ENCODE measurements around the gene ERBB4.

Gene ERBB4

GRCh38 chr2:212289301-212289700, 249.3 kb downstream of the ERBB4 start:
- H3K79me2 ChIP-seq (ENCODE audit: control insufficient read depth, low read length), result no peaks in the 10 kb centered on the region
- no peaks in the 10 kb centered on the region for H3F3A ChIP-seq (ENCODE audit: control insufficient read depth, insufficient read depth)
- H3K4me3 ChIP-seq (ENCODE audit: low read length), result no peak overlapping the region
- H3K9me3 ChIP-seq (ENCODE audit: control insufficient read depth, insufficient read depth, low read length), result no peaks in the 10 kb centered on the region
- H3K9me2 ChIP-seq (replicated peaks; ENCODE audit: control insufficient read depth, low read length), result no peaks in the 10 kb centered on the region
- no peaks in the 10 kb centered on the region for H3K36me3 ChIP-seq (ENCODE audit: control insufficient read depth, low read length)
- no peaks in the 10 kb centered on the region for H3K27me3 ChIP-seq (ENCODE audit: control insufficient read depth, low read length)
- H3K27ac ChIP-seq (ENCODE audit: low read depth, low read length), result no peak overlapping the region
- no peak for TF ChIP-seq EZH2phosphoT487 (IDR thresholded peaks at IDR 0.05; ENCODE audit: borderline replicate concordance, low read length)
- TF ChIP-seq CTCF (IDR thresholded peaks at IDR 0.05; ENCODE audit: low read depth, low read length, poor library complexity, severe bottlenecking), result no peak
- H3K4me1 ChIP-seq (ENCODE audit: control insufficient read depth, low read length), result no peaks in the 10 kb centered on the region
- no peaks in the 10 kb centered on the region for H4K20me1 ChIP-seq (ENCODE audit: control insufficient read depth, insufficient read depth, low read depth, low read length)
- H3K4me2 ChIP-seq (ENCODE audit: low read length), result no peak overlapping the region

- H3K4me3 ChIP-seq (ENCODE audit: low read length), result no peak overlapping the region
- H3K4me1 ChIP-seq (ENCODE audit: control insufficient read depth, low read length), result no peaks in the 10 kb centered on the region
- H4K20me1 ChIP-seq (ENCODE audit: control insufficient read depth, insufficient read depth, low read depth, low read length), result no peaks in the 10 kb centered on the region
- H3K36me3 ChIP-seq (ENCODE audit: control insufficient read depth, low read length), result no peaks in the 10 kb centered on the region
- no peak overlapping the region for H3K4me2 ChIP-seq (ENCODE audit: low read length)
- TF ChIP-seq EZH2phosphoT487 (IDR thresholded peaks at IDR 0.05; ENCODE audit: borderline replicate concordance, low read length) (no peak), CTCF (IDR thresholded peaks at IDR 0.05; ENCODE audit: low read depth, low read length, poor library complexity, severe bottlenecking) (no peak)
- H3K9me2 ChIP-seq (replicated peaks; ENCODE audit: control insufficient read depth, low read length), result no peaks in the 10 kb centered on the region
- no peaks in the 10 kb centered on the region for H3K79me2 ChIP-seq (ENCODE audit: control insufficient read depth, low read length)
- H3K27ac ChIP-seq (ENCODE audit: low read depth, low read length), result no peak overlapping the region
- no peaks in the 10 kb centered on the region for H3K27me3 ChIP-seq (ENCODE audit: control insufficient read depth, low read length)
- H3K9me3 ChIP-seq (ENCODE audit: control insufficient read depth, insufficient read depth, low read length), result no peaks in the 10 kb centered on the region
- H3F3A ChIP-seq (ENCODE audit: control insufficient read depth, insufficient read depth), result no peaks in the 10 kb centered on the region
These were observed 250.3 kb downstream of the ERBB4 start for GRCh38 chr2:212288308-212288707.

- H3K9me2 ChIP-seq (replicated peaks; ENCODE audit: control insufficient read depth, low read length), result no peaks in the 10 kb centered on the region
- no peak overlapping the region for H3K4me3 ChIP-seq (ENCODE audit: low read length)
- no peaks in the 10 kb centered on the region for H3K4me1 ChIP-seq (ENCODE audit: control insufficient read depth, low read length)
- H4K20me1 ChIP-seq (ENCODE audit: control insufficient read depth, insufficient read depth, low read depth, low read length), result no peaks in the 10 kb centered on the region
- no peak overlapping the region for H3K4me2 ChIP-seq (ENCODE audit: low read length)
- no peak overlapping the region for H3K27ac ChIP-seq (ENCODE audit: low read depth, low read length)
- H3K79me2 ChIP-seq (ENCODE audit: control insufficient read depth, low read length), result no peaks in the 10 kb centered on the region
- TF ChIP-seq CTCF (IDR thresholded peaks at IDR 0.05; ENCODE audit: low read depth, low read length, poor library complexity, severe bottlenecking), result no peak
- no peak for TF ChIP-seq EZH2phosphoT487 (IDR thresholded peaks at IDR 0.05; ENCODE audit: borderline replicate concordance, low read length)
- H3K9me3 ChIP-seq (ENCODE audit: control insufficient read depth, insufficient read depth, low read length), result no peaks in the 10 kb centered on the region
- H3K36me3 ChIP-seq (ENCODE audit: control insufficient read depth, low read length), result no peaks in the 10 kb centered on the region
- H3K27me3 ChIP-seq (ENCODE audit: control insufficient read depth, low read length), result no peaks in the 10 kb centered on the region
- H3F3A ChIP-seq (ENCODE audit: control insufficient read depth, insufficient read depth), result no peaks in the 10 kb centered on the region
These were observed 254.4 kb downstream of the ERBB4 start for GRCh38 chr2:212284166-212284565.

All from DOHH2 (cell line).